Trophoblast cell (in vitro differentiated cells and primary cell): Measurements from ENCODE around the gene KIF18B.

Experiments
- DNase-seq, 2 donors: peaks; one replicate each; pipeline ENCODE4 v3.0.0-alpha.2; 2016
- H2AFZ ChIP-seq: 2 replicates; pipeline ENCODE4 v1.6.1; 2013; ENCODE audit warnings: low read length, moderate library complexity, mild to moderate bottlenecking; ENCODE audit not compliant: insufficient read depth, poor library complexity
- H2AK5ac ChIP-seq: 2 replicates; pipeline ENCODE4 v1.6.1; 2013; ENCODE audit warnings: mild to moderate bottlenecking, low read length
- H2BK120ac ChIP-seq: 2 replicates; pipeline ENCODE4 v1.6.1; 2013; ENCODE audit warnings: low read length, mild to moderate bottlenecking, moderate library complexity; ENCODE audit not compliant: insufficient read depth, poor library complexity
- H2BK12ac ChIP-seq: 2 replicates; pipeline ENCODE4 v1.6.1; 2013; ENCODE audit warnings: mild to moderate bottlenecking, low read length, moderate library complexity
- H2BK5ac ChIP-seq: 2 replicates; pipeline ENCODE4 v1.6.1; 2013; ENCODE audit warnings: low read length, low read depth, moderate library complexity, mild to moderate bottlenecking; ENCODE audit not compliant: poor library complexity
- H3K14ac ChIP-seq: 2 replicates; pipeline ENCODE4 v1.6.1; 2013; ENCODE audit warnings: mild to moderate bottlenecking, low read length
- H3K18ac ChIP-seq: 2 replicates; pipeline ENCODE4 v1.6.1; 2013; ENCODE audit warnings: mild to moderate bottlenecking, low read length
- H3K23ac ChIP-seq: 2 replicates; pipeline ENCODE4 v1.6.1; 2013; ENCODE audit warnings: low read length
- H3K27ac ChIP-seq: 2 replicates; pipeline ENCODE4 v1.5.1; 2013; ENCODE audit warnings: low read depth, mild to moderate bottlenecking, inconsistent platforms, low read length, moderate library complexity
- H3K27me3 ChIP-seq: 2 replicates; pipeline ENCODE4 v1.6.1; 2013; ENCODE audit warnings: inconsistent platforms, mild to moderate bottlenecking, low read length, moderate library complexity; ENCODE audit not compliant: insufficient read depth
- H3K36me3 ChIP-seq, 2 experiments: 1 replicate in 1 of 2; 2 replicates in 1 of 2; pipeline ENCODE4 v1.6.1; 2013; ENCODE audit warnings: low read length in 2 of 2, mild to moderate bottlenecking in 2 of 2, moderate library complexity in 1 of 2; ENCODE audit not compliant: insufficient read depth in 2 of 2, control insufficient read depth in 1 of 2
- H3K4ac ChIP-seq: 2 replicates; pipeline ENCODE4 v1.6.1; 2013; ENCODE audit warnings: low read depth, mild to moderate bottlenecking, low read length, moderate library complexity
- H3K4me1 ChIP-seq, 2 experiments: 1 replicate in 1 of 2; 2 replicates in 1 of 2; pipeline ENCODE4 v1.6.1; 2013; ENCODE audit warnings: low read length in 2 of 2, mild to moderate bottlenecking in 2 of 2, moderate library complexity in 1 of 2; ENCODE audit not compliant: insufficient read depth in 2 of 2, control insufficient read depth in 1 of 2
- H3K4me2 ChIP-seq: 2 replicates; pipeline ENCODE4 v1.6.1; 2013; ENCODE audit warnings: inconsistent platforms, mild to moderate bottlenecking, low read length, moderate library complexity
- H3K4me3 ChIP-seq: 2 replicates; pipeline ENCODE4 v1.5.1; 2013; ENCODE audit warnings: mild to moderate bottlenecking, low read depth, low read length, inconsistent platforms
- H3K79me1 ChIP-seq: one replicate; pipeline ENCODE4 v1.6.1; 2013; ENCODE audit warnings: low read length
- H3K79me2 ChIP-seq: 2 replicates; pipeline ENCODE4 v1.6.1; 2013; ENCODE audit warnings: low read length, mild to moderate bottlenecking; ENCODE audit not compliant: control insufficient read depth, insufficient read depth, poor library complexity
- H3K9ac ChIP-seq: 2 replicates; pipeline ENCODE4 v1.6.1; 2013; ENCODE audit warnings: mild to moderate bottlenecking, low read length
- H3K9me3 ChIP-seq: 2 replicates; pipeline ENCODE4 v1.6.1; 2013; ENCODE audit warnings: low read depth, mild to moderate bottlenecking, control low read depth, inconsistent platforms, low read length; ENCODE audit not compliant: insufficient read depth
- H4K12ac ChIP-seq: 2 replicates; pipeline ENCODE4 v1.6.1; 2013; ENCODE audit warnings: low read depth, mild to moderate bottlenecking, low read length, moderate library complexity
- H4K8ac ChIP-seq: 2 replicates; pipeline ENCODE4 v1.6.1; 2013; ENCODE audit warnings: low read depth, mild to moderate bottlenecking, low read length, moderate library complexity
- H4K91ac ChIP-seq: one replicate; pipeline ENCODE4 v1.6.1; 2013; ENCODE audit warnings: low read depth, mild to moderate bottlenecking, low read length, moderate library complexity
- WGBS: extraction: QIAGEN DNeasy Blood & Tissue Kit; methylation state at CpG from one replicate; pipeline ENCODE4 v1.1.7; 2013; ENCODE audit warnings: missing lambda C conversion rate; ENCODE audit not compliant: insufficient read length, insufficient coverage; ENCODE audit errors: extremely low coverage; 5-methylcytosine and 5-hydroxymethylcytosine counted together

The KIF18B gene

DNA sequence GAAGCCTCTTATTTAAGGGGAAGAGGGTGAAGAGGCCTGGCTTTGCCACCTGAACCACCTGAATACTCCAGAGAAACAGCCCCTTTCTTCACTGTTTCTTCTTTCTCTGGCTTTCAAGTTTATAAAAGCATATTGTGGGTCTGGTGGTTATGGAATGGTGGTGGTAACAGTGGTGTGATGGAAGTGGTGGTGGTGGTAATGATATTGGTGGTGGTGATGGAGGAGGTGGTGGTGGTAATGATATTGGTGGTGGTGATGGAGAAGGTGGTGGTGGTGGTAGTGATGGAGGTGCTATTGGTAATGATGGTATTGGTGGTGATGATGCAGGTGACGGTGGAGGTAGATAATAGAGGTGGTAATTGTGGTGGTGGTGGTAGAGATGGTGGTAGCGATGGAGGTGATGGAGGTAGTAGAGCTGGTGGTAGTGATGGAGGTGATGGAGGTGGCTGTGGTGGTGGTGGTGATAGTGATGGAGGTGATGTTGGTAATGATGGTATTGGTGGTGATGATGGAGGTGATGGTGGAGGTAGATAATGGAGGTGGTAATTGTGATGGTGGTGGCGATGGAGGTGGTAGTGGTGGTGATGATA, 34.6 kb upstream of the KIF18B start:
- Histone ChIP-seq H3K18ac (no peak overlapping the region), H3K36me3 (no peaks in the 10 kb centered on the region), H4K12ac (no peak overlapping the region), H2AK5ac (no peak overlapping the region), H3K23ac (no peak overlapping the region), H3K9ac (no peak overlapping the region), H4K8ac (no peak overlapping the region), H3K9me3 (peaks cover 5% of the 10 kb centered on the region), H2BK5ac (no peak overlapping the region), H3K4me2 (no peak overlapping the region), H3K4ac (no peak overlapping the region), H3K4me3 (no peak overlapping the region), H3K79me1 (no peaks in the 10 kb centered on the region), H3K4me1 (peaks cover 0 to 1% of the 10 kb centered on the region in 2 experiments), H2AFZ (no peak overlapping the region), H3K27me3 (peaks cover 2% of the 10 kb centered on the region), H3K79me2 (no peaks in the 10 kb centered on the region), H2BK120ac (no peak overlapping the region), H2BK12ac (no peak overlapping the region), H4K91ac (no peak overlapping the region), H3K14ac (no peak overlapping the region), H3K27ac (no peak overlapping the region)
- WGBS, result no CpG with 5 or more reads among the region's 3 CpGs
- no peak for DNase-seq

DNA sequence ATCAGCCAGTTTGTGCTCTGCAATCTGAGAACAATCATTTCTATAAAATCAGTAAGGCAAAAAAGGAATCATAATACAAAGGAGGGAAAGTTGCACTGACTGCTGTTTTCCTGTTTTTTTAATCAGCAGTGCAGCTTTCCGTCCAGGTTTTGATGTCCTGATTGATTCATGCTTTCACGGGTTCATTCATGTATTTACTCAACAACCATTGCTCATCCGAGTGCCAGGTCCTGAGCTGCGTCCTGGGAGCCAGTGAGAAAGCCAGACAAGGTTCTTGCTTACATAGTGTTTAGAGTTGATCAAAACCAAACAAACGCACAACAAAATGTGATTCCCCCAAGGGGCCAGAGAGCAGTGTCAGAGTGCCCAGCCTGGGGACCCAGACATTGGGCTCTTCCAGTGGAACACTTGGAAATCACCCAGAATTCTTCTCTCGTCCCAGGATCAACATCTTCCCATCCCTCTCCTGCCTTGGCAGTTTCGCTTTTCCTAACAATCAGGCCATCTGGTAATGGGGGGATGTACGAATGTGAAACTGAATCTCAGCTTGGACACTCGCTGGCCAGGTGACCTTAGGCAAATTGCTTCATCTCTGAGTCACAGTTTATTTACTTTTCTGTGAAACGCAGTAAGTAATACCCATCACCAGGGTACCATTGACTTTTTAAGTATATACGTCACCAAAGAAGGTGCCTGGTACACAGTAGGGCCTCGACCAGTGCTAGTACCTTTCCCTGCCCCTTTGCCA, 33.8 kb upstream of the KIF18B start:
- Histone ChIP-seq H3K79me2 (no peaks in the 10 kb centered on the region), H3K36me3 (no peaks in the 10 kb centered on the region), H3K4me3 (no peak overlapping the region), H2BK120ac (no peak overlapping the region), H3K27ac (no peak overlapping the region), H3K9ac (no peak overlapping the region), H3K4me2 (no peak overlapping the region), H3K4me1 (no peaks in the 10 kb centered on the region), H3K18ac (no peak overlapping the region), H4K8ac (no peak overlapping the region), H3K27me3 (no peaks in the 10 kb centered on the region), H2BK5ac (no peak overlapping the region), H3K4ac (no peak overlapping the region), H2BK12ac (no peak overlapping the region), H3K14ac (no peak overlapping the region), H4K12ac (no peak overlapping the region), H2AK5ac (no peak overlapping the region), H3K9me3 (peaks cover 5% of the 10 kb centered on the region), H3K23ac (no peak overlapping the region), H3K79me1 (no peaks in the 10 kb centered on the region), H4K91ac (no peak overlapping the region), H2AFZ (no peak overlapping the region)
- DNase-seq, result peak in 1 of 2 donors; percentile 18
- WGBS, result no CpG with 5 or more reads among the region's 12 CpGs

DNA sequence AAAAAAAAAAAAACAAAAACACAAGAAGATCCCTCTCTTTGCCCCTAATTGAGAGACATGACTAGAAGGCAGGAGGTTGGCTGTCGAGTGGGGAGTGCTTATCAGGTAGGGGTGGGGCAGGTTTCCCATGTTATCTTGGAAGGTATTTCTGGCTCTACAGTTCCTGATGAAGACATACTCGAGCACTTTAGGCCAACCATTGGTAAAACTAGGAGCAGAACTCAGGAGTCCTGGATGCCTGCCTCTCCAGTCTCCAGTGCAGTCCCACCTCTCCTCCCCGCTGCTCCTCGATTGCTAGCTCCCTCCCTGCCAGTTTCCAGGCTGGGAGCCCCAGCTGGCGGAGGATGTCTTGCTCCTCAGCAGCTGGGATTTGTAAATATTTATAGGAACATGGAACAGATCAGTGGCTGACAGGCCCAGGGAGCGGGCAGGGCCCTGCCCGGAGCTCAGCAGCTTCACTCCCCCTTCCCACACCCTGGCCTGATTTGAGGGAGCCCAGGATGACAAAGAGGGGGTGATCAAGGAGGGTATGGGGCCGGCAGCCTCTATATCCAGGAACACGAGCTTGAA, 31.9 kb upstream of the KIF18B start:
- Histone ChIP-seq H3K4me3 (no peak overlapping the region), H3K4me2 (no peak overlapping the region)

DNA sequence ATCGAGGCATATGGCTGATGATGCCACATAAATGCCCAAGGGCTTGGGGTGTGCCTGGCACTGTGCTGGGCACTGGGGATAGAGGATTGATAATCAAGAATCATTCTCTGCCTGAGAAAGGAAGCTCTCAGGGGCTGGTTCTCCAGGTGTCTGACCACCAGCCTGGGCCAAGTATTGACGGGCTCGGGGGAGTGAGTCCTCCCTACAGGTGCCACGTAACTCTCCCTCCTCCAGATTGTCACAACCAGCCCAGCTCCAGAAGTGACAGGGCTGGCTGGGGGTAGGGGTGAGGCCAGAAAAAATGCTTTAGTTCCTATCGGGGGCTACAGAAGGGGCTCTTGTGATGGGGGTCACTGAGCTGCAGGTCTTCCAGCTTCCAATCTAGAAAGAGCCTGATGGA, 31.2 kb upstream of the KIF18B start:
- WGBS, result no CpG with 5 or more reads among the region's 5 CpGs
- Histone ChIP-seq H4K12ac (no peak overlapping the region), H3K23ac (no peak overlapping the region), H2BK5ac (no peak overlapping the region), H3K9ac (no peak overlapping the region), H4K8ac (no peak overlapping the region), H2BK120ac (no peak overlapping the region), H3K27me3 (no peaks in the 10 kb centered on the region), H3K79me1 (no peaks in the 10 kb centered on the region), H3K27ac (no peak overlapping the region), H3K4me2 (no peak overlapping the region), H3K4me1 (no peaks in the 10 kb centered on the region), H3K18ac (no peak overlapping the region), H2AK5ac (no peak overlapping the region), H3K79me2 (no peaks in the 10 kb centered on the region), H3K9me3 (peaks cover 2% of the 10 kb centered on the region), H3K4ac (no peak overlapping the region), H3K4me3 (peak overlapping the region; percentile 25), H4K91ac (no peak overlapping the region), H3K14ac (no peak overlapping the region), H2AFZ (no peak overlapping the region), H3K36me3 (no peaks in the 10 kb centered on the region), H2BK12ac (no peak overlapping the region)
- DNase-seq, result no peak

More for the DNA sequence above, 31.9 kb upstream of the KIF18B start:
- no peak overlapping the region for H2AFZ ChIP-seq
- no peaks in the 10 kb centered on the region for H3K79me2 ChIP-seq
- no peak overlapping the region for H2BK12ac ChIP-seq
- H4K8ac ChIP-seq, result no peak overlapping the region
- no peak overlapping the region for H3K9ac ChIP-seq
- H2AK5ac ChIP-seq, result no peak overlapping the region
- H3K14ac ChIP-seq, result no peak overlapping the region
- peaks cover 2% of the 10 kb centered on the region for H3K9me3 ChIP-seq
- no peak for DNase-seq
- H2BK120ac ChIP-seq, result no peak overlapping the region
- no peaks in the 10 kb centered on the region for H3K79me1 ChIP-seq
- H3K27me3 ChIP-seq, result no peaks in the 10 kb centered on the region
- no peak overlapping the region for H3K18ac ChIP-seq
- no peaks in the 10 kb centered on the region for H3K4me1 ChIP-seq
- no peaks in the 10 kb centered on the region for H3K36me3 ChIP-seq
- no peak overlapping the region for H2BK5ac ChIP-seq
- H4K91ac ChIP-seq, result no peak overlapping the region
- H3K27ac ChIP-seq, result no peak overlapping the region
- no CpG with 5 or more reads among the region's 9 CpGs for WGBS
- no peak overlapping the region for H4K12ac ChIP-seq
- H3K23ac ChIP-seq, result no peak overlapping the region
- H3K4ac ChIP-seq, result no peak overlapping the region
